ENCODE data around the gene GFER. TPM values are rescaled to one million over a fixed set of nuclear protein-coding genes. Genes with fewer than 3 reads are reported as not detected.
A peak's percentile ranks its signal among the peaks of the same experiment; 100 is the strongest.
"Not testable (repeated sequence)": the region's sequence is repeated elsewhere in the genome, so short reads cannot be mapped to it uniquely, and the experiment has no call there.

GFER gene
- total RNA-seq, 1 donor from 2014 or later = 18.7 TPM

DNA sequence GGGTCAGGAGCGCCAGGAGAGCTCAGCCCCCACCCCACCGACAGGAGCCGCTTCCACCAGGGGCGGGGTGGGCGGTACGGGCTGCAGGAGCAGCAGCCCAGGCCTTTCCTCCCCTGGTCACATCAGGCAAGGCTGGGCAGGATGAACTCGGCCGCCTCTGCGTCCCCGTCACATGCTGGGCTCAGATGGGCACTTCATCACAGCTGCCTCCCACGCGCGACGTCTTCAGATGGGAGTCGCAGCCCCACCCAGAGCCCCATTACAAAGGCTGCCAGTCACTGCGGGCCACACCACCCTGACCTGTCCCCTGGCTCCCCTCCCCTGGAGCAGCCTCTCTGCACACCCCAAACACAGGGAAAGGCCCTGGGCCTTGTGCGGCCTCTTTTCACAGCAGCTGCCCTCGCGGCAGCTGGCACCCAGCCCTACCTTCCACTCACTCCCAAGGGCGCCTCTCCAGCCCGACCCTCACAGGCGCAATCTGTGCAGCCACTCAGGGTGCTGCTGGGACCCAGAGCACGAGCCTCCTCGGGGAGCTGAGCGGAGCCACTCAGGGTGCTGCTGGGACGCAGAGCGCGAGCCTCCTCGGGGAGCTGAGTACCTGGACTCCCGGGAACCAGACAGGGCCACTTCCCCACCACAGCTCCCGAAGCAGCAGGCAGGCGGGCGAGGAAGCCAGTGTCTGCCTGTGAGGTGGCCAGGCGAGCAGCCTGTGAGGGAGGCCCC lies 21.0 kb downstream of the GFER start:
- no peak for DNase-seq (ENCODE audit: extremely low read depth, low read depth, low spot score)

DNA sequence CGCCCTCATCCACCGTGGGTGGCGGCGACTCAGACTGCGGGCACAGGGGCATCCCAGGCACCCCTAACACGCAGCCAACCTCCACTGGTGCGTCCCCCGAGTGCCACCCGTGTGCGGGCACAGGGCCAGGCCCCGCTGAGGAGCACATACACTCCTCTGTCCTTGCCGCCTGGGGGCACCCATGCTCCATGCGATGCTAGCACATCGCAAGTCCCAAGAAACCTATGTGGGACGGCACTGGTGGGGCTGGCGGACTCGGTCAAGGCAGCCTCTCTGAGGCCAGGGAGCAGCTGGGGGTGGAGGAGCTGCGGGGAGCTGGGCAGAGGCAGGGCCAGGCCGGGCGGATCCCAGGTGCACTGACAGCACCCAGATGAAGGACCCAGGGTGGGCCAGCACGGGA lies 21.7 kb downstream of the GFER start:
- DNase-seq (ENCODE audit: extremely low read depth, low read depth, low spot score) = no peak

- no peak for DNase-seq (ENCODE audit: extremely low read depth, low read depth, low spot score)
Measured at GRCh38 chr16:2006317-2006716, 22.3 kb downstream of the GFER start.

DNA sequence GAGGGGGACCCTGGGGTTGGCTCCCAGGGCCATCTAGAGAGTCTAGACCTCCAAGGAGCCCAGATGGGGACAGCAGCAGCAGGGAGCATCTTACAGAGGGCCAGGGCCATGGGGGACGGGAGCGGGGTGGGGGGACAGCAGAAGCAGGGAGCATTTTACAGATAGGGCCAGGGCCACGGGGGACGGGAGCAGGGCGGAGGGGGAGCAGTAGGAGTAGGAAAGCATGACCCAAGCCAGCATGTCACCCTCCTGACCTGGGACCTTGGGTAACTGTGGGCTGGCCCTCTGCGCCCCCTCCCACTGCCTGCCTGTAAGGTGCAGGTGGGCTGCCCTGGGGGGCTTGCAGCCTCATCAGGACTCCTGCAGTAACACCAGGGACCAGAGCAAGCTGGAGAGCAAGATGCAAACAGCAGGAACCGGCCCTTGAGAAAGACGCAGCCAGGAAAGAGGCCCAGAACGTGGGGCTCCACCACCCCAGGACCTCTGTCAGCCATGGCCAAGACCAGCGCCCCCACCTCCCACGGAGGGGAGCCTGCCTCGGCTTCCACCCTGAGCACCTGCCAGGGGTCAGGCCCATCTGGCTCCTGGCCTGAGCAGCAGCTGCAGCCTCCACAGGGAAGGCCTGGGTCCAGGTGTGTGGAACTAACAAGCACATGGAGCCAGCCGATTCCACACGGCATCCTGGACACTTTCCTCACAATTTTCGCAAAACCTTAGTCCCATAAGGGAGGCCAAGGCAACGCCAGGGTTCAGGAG lies 23.3 kb downstream of the GFER start:
- no peak for DNase-seq (ENCODE audit: extremely low read depth, low read depth, low spot score)

- no peak for DNase-seq (ENCODE audit: extremely low read depth, low read depth, low spot score)
Measured at GRCh38 chr16:2008009-2008526, 24.1 kb downstream of the GFER start.

- DNase-seq (ENCODE audit: extremely low read depth, low read depth, low spot score) = no peak
Measured at GRCh38 chr16:2008631-2009163, 24.7 kb downstream of the GFER start.

DNA sequence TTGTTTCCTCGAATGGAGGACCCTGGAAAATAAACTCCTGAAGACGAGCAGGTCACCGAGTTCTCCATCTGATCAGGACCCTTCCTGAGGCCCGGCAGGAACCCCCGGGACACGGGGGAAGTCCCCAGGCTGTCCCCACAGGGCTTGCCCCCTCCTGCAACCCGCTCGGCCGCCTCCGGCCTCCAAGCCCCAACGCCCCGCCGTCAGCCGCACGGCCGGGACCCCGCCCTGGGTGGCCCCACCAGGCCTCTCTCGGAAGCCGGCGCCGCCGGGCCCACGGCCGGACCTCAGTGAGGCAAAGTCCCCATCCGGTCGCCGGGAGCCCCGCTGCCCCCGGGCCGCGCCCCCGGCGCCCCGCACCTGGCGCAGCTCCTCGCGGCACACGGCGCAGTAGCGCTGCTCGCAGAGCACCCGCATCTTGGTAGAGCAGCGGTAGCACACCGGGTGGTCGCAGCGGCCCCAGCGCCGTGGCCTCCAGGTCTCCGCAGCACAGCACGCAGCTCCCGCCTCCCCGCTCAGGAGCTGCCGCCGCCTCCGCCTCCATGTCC lies 25.2 kb downstream of the GFER start:
- DNase-seq (ENCODE audit: extremely low read depth, low read depth, low spot score) = no peak

GRCh38 chr16:2009791-2010510 lies 26.0 kb downstream of the GFER start, which contains the start of gene ZNF598:
TSS of gene ZNF598 (minus strand) at chr16:2009821.
- DNase-seq (ENCODE audit: extremely low read depth, low read depth, low spot score) = peak; percentile 34

DNA sequence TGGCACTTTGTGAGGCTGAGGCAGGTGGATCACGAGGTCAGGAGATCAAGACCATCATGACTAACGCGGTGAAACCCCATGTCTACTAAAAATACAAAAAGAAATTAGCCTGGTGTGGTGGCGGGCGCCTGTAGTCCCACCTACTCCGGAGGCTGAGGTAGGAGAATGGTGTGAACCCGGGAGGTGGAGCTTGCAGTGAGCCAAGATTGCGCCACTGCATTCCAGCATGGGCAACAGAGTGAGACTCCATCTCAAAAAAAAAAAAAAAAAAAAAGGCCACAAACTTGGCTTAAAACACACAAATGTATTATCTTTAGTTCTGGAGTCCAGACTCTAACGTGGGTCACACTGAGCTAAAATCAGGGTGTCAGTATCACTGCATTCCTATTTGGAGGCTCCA lies 27.7 kb downstream of the GFER start:
- not testable (repeated sequence) for DNase-seq (ENCODE audit: extremely low read depth, low read depth, low spot score)

DNA sequence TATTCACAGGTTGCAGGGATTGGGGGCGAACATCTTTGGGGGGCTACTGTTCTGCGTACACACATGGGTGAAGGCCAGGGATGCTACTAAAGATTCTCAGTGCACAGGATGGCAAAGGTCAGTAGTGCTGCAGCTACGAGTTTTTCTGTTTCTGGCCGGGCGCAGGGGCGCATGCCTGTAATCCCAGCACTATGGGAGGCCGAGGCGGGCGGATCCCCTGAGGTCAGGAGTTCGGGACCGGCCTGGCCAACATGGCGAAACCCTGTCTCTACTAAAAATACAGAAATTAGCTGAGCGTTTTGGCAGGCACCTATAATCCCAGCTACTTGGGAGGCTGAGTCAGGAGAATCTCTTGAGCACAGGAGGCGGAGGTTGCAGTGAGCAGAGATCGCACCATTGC lies 29.5 kb downstream of the GFER start:
- DNase-seq (ENCODE audit: extremely low read depth, low read depth, low spot score) = no peak

DNA sequence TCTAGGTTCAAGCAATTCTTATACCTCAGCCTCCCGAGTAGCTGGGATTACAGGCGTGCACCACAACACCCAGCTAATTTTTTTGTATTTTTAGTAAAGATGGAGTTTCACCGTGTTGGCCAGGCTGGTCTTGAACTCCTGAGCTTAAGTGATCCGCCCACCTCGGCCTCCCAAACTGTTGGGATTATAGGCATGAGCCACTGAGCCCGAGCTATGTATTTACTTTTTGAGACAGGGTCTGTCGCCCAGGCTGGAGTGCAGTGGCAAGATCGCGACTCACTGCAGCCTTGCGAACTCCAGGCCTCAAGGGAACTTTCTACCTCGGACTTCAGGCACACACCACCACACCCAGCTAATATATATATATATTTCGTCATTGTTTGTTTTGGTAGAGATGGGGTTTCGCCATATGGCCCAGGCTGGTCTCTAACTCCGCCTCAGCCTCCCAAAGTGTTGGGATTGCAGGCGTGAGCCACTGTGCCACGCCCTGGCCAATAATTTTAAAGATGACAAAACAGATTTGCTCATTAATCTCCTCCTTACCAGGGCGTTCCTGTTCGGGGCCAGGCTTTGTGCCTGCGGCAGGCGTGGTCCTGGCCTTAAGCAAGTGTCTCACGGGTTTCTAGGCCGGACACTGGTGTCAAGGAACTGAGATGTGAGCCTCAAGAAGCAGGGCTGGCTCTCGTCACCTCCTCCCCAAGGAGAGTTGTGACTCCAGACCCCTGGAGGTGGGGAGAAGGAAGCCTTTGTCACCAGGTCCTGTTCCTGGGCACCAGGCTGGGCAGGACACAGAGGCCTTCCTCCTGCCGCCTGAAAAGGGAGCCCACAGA lies 31.3 kb downstream of the GFER start:
- no peak for DNase-seq (ENCODE audit: extremely low read depth, low read depth, low spot score)

- no peak for DNase-seq (ENCODE audit: extremely low read depth, low read depth, low spot score)
Measured at GRCh38 chr16:2015947-2016208, 31.9 kb downstream of the GFER start.

DNA sequence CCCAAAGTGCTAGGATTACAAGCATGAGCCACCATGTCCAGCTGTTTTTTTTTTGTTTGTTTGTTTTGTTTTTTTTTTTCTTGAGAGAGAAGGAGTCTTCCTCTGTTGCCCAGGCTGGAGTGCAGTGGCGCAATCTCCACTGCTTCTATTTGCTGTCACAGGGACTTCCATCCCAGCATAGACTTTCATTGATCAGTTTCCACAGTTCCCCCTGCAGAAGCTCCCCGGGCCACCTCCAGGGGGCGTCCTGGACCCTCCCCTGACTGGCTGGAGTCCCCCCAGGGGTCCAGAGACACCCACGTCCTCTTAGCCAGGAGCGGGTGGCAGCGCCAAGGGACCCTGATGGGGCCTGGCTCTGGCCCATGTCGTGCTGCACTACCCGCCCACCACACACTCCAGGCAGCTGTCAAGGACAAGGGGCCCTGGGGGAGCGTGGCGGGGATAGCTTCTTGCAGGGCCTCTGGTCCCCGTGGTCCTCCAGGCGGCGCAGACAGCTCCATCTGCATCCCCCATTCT lies 32.5 kb downstream of the GFER start:
- DNase-seq (ENCODE audit: extremely low read depth, low read depth, low spot score) = no peak

DNA sequence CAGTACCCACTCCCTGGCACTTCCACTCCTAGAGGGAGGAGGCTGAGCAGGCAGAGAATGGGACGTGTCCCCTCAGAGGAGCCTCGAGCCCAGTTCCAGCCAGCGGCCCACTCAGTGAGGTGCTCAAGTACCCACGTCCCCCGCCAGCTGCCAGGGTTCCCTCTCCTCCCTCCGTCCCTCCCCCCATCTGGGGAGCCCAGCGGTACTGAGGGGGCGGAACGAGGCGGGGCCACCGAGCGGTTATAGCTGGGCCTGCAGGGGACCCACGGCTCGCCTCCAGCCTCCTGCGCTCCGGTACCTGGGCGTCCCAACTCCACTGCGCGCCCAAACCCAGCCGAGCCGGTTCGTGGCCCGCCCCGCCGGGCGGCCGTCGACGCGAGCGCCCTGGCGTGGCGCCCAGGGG lies 35.5 kb downstream of the GFER start, which contains the start of gene NPW:
TSS of gene NPW (plus strand) at position 268 of the 403 bp plus-strand sequence.
- DNase-seq (ENCODE audit: extremely low read depth, low read depth, low spot score) = no peak

DNA sequence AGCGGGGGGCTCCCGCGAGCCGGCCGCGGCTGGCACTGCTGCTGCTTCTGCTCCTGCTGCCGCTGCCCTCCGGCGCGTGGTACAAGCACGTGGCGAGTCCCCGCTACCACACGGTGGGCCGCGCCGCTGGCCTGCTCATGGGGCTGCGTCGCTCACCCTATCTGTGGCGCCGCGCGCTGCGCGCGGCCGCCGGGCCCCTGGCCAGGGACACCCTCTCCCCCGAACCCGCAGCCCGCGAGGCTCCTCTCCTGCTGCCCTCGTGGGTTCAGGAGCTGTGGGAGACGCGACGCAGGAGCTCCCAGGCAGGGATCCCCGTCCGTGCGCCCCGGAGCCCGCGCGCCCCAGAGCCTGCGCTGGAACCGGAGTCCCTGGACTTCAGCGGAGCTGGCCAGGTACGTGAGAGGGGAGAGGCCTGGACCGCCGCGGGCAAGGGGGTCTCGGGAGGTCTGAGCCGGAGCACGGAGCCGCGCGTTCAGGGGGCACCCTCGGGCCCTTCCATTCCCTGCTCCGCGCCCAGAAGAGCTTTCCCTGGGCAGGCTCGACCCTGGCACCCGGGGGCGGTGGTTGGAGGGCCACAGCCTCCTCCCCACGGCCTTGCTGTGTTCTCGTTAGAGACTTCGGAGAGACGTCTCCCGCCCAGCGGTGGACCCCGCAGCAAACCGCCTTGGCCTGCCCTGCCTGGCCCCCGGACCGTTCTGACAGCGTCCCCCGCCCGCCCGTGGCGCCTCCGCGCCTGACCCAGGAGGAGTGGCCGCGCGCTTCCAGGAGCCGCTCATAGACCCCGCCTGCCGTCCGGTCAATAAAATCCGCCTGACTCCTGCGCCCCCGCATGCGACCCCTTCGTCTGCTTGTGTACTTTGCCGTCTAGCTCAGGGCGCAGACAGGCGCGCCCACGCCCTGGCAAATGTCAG lies 36.2 kb downstream of the GFER start:
- DNase-seq (ENCODE audit: extremely low read depth, low read depth, low spot score) = no peak

GRCh38 chr16:2022723-2023091 lies 38.7 kb downstream of the GFER start:
- DNase-seq (ENCODE audit: extremely low read depth, low read depth, low spot score) = no peak

DNA sequence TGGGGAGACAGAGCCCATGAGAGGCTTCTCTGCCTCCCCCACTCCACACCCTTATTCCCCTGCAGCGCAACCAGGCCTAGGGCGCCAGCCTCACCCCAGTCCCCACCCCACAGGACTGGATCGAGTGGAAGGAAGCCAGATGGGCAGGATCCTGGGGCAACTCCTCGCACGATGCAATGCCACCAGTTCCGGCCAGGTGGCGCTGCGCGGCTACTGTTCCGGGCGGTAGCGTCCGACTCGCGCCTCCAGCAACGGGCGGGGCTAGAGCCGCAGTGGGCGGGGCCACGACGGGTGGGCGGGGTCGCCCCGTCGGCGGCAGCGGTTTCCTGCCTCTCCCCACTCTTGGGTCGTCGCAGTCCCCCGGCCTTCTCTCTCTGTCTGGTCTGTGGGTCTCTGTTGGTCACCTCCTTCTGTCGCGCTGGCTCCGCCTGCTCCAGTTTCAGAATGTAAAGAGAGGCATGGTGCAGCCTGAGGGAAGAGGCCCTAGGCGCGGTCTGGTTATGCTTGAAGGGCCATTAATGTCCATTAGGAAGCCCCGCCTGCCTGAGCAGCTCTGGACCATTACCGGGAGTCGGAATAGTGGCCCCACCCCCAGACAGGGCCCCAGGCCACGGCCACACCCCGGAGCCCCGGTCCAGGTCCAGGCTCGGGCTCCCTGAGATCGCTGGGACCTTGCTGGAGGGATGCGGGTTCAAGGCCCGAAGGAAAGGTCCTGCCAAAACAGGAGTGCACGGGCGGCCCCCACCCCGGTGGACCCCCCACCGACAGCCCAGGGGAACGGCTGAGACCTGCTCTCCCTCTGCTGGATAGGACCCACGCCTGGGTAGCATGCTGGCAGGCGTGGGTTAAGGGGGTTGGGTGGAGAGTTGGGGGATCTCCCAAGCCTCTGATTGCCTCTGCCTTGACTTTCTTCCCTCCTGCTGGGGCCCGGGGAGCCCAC lies 39.4 kb downstream of the GFER start:
- no peak for DNase-seq (ENCODE audit: extremely low read depth, low read depth, low spot score)

GRCh38 chr16:2024032-2024420 lies 40.0 kb downstream of the GFER start:
- DNase-seq (ENCODE audit: extremely low read depth, low read depth, low spot score) = no peak
